GM12891 (cell line): Measurements from ENCODE around the gene POGZ.
"Not testable (repeated sequence)": the region's sequence is repeated elsewhere in the genome, so short reads cannot be mapped to it uniquely, and the experiment has no call there.

ENCODE experiments used
- DNase-seq: peaks from one replicate; pipeline ENCODE4 v3.0.0; 2011; ENCODE audit warnings: low spot score; ENCODE audit not compliant: insufficient read length
- FAIRE-seq: peaks from 2 replicates; lab custom pipeline; 2011; peaks lifted over from hg19 to GRCh38; lab: Jason Lieb, UNC
- PAX5 ChIP-seq: IDR thresholded peaks from 2 replicates; pipeline ENCODE4 v1.6.1; 2011; ENCODE audit warnings: low read length, moderate library complexity, mild to moderate bottlenecking; ENCODE audit not compliant: insufficient read depth, severe bottlenecking
- POLR2A ChIP-seq: IDR thresholded peaks from 2 replicates; pipeline ENCODE4 v1.6.1; 2011; ENCODE audit warnings: low read depth, low read length, control low read depth
- POLR2AphosphoS5 ChIP-seq: IDR thresholded peaks from 2 replicates; pipeline ENCODE4 v1.6.1; 2011; ENCODE audit warnings: low read depth, low read length, control low read depth
- POU2F2 ChIP-seq: IDR thresholded peaks from 2 replicates; pipeline ENCODE4 v1.6.1; 2011; ENCODE audit warnings: low read depth, mild to moderate bottlenecking, control low read depth, low read length, moderate library complexity
- SPI1 ChIP-seq: IDR thresholded peaks from 2 replicates; pipeline ENCODE4 v1.6.1; 2011; ENCODE audit warnings: low read depth, low read length, control low read depth
- TAF1 ChIP-seq: IDR thresholded peaks from 2 replicates; pipeline ENCODE4 v1.6.1; 2011; ENCODE audit warnings: low read depth, low read length, control low read depth

Gene POGZ

DNA sequence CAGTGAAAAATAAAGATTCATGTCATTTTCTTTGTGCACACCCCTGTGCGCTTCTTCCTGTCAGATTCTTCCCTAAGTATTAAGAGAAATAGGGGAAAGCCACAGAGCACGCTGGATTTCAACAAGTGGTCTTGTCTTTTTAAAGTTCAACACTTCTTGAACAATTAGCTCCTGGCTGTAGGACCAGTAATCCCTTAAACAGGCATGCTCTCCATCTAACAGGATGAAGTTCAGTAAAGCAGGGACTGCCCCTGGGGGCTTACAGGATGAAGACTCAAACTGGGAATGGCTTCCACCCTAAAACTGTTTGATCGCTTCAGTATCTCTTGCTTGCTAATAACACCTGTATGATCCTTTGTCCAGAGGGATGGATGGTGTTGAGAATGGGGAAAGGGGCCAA, 55.7 kb downstream of the POGZ start:
- DNase-seq = no peak
- FAIRE-seq = no peak
- no peak for TF ChIP-seq TAF1
- no peak for TF ChIP-seq POU2F2
- TF ChIP-seq SPI1 = no peak
- TF ChIP-seq POLR2AphosphoS5 = no peak
- TF ChIP-seq PAX5 = no peak

DNA sequence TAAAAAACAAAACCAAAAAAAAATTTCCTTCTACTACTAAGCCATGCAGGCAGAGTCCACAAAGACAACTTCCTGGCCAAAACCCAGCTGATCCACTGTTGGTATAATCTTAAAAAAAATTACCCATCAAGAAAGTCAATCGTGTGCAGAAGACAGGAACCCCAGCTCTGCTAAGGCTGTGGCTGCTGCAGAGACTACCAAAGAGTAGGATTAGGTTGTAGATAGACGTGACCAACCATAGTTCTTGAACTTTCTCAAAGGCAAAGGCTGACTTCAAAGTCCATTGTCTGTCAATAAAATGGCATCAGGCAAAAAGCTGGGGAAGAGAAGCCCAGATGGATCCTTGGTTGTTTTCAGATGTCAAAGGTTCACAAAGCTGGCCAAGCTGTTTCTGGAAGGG, 56.5 kb downstream of the POGZ start:
- FAIRE-seq (no peak), DNase-seq (no peak)
- peak; percentile 38; the same call in 1 of the 2 replicates for TF ChIP-seq POLR2AphosphoS5
- no peak; the same call in 1 of the 2 replicates for TF ChIP-seq POLR2A
- no peak for TF ChIP-seq SPI1
- TF ChIP-seq TAF1 = no peak
- no peak for TF ChIP-seq POU2F2

DNA sequence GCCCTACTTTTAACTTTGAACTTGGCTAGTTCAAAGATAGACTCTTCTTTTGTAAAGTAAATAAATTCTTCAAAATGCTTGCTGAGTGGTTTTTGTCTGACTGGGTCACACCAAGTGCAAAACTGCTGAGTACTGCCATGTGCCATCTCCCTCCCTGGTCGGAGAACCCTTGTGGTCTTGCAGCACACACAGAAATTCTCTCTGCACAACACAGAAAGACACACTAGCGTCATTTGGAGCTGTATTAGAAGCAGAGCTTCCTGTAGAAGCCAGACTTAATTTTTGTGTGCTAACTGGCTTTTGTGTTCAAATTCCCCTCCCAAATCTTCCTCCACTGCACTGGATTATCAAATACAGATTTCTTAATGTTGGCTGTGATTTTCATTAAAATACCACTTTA, 57.4 kb downstream of the POGZ start:
- DNase-seq (no peak), FAIRE-seq (no peak)
- TF ChIP-seq POLR2A = no peak
- no peak for TF ChIP-seq SPI1
- TF ChIP-seq POU2F2 = no peak
- no peak for TF ChIP-seq POLR2AphosphoS5
- no peak for TF ChIP-seq PAX5
- TF ChIP-seq TAF1 = no peak

DNA sequence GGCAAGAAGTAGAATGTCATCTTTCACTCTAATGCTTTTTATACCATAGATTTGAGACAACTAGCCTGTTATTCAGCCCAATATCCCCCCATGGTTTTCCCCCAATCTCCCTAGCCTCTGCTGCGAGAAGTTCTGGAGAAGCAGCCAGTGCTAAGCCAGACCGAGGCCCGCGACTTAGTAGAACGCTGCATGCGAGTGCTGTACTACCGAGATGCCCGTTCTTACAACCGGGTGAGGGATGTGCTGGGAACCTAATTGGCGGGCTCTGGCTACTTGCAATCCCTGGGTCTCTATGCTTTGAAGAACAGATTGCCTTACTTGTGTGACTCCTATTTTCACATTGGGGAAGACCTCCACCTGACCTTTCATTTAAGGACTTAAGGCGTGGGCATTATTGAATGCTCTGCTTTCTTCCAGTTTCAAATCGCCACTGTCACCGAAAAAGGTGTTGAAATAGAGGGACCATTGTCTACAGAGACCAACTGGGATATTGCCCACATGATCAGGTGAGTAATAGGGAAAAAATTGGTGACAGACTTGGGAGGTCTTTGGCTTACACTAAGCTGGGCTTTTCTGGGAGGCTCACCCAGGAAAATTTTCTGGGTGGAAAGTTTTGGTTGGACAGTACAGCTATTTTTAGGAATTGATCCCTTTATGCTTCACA, 58.0 kb downstream of the POGZ start:
- no peak for DNase-seq
- TF ChIP-seq PAX5 = no peak
- 0 out of 2 replicates have a peak, but pooled peaks have one; percentile 6 for TF ChIP-seq POLR2A
- no peak for TF ChIP-seq TAF1
- no peak for TF ChIP-seq SPI1
- no peak for TF ChIP-seq POU2F2
- TF ChIP-seq POLR2AphosphoS5 = no peak; the same call in 1 of the 2 replicates
- FAIRE-seq = no peak

DNA sequence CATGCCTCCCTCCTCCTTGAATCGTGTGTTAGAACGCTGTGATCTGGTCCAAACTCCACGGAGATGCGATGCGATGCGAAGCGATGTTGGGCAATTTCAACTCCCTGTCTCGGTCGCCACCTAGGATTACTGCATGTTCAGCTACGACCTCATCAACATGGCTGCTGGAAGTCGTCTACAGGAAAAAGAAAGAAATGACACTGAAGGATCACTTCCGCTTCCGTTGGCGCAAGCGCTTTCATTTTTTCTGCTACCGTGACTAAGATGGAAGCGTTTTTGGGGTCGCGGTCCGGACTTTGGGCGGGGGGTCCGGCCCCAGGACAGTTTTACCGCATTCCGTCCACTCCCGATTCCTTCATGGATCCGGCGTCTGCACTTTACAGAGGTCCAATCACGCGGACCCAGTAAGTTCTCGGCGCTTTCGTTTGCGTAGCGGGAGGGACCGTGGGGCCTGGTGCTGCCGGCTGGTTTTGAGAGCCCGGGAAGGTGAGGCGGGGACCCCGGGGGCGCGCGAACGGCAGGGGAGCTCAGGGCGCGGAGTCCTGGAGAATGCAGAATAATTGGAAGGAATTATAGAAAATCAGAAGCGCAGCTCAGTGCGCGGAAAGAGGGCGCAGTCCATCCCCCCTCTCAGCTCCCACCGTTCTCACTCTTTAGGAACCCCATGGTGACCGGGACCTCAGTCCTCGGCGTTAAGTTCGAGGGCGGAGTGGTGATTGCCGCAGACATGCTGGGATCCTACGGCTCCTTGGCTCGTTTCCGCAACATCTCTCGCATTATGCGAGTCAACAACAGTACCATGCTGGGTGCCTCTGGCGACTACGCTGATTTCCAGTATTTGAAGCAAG, 59.7 kb downstream of the POGZ start, which contains the start of gene PSMB4:
TSS of gene PSMB4 (plus strand) at position 250 of the 848 bp plus-strand sequence. CDS start at position 265, 15 bp downstream.
- FAIRE-seq = peak; percentile 97
- TF ChIP-seq POLR2A (peak; percentile 89), POU2F2 (peak; percentile 67; the same call in 1 of the 2 replicates), POLR2AphosphoS5 (peak; percentile 96), TAF1 (peak; percentile 95), PAX5 (no peak), SPI1 (peak; percentile 65)
- peak; percentile 66 for DNase-seq

DNA sequence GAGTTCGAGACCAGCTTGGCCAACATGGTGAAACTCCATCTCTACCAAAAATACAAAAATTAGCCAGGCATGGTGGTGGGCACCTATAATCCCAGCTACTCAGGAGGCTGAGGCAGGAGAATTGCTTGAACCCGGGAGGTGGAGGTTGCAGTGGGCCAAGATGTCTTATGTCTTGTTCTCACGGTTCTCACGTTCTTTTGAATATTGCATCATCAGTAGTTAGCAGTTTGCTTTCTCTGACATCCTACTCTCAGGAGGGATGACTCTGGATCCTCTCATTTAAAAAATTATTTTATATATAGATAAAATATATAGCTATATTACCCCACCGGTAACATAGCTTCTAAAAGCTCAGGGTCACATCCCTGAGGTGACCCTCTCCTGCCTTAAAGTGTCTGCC, 63.0 kb downstream of the POGZ start:
- not testable (repeated sequence) for FAIRE-seq, DNase-seq

DNA sequence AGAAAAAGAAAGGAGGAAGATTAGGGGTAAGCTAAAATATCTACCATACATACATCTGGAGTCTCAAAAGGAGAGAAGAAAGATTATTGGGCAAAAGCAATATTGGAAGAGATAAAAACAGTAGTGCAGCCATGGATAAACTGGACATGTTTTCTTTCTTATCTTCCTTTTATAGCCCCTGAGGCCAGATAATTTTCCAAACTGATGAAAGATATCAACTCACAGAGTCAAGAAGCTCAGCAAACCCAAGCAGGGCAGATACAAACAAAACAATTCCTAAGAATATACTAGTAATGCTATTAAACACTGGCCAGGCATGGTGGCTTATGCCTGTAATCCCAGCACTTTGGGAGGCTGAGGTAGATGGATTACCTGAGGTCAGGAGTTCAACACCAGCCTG, 65.7 kb downstream of the POGZ start:
- FAIRE-seq = no peak
- TF ChIP-seq SPI1 (no peak), POLR2A (no peak), PAX5 (no peak), POLR2AphosphoS5 (no peak), TAF1 (no peak), POU2F2 (no peak)
- no peak for DNase-seq

DNA sequence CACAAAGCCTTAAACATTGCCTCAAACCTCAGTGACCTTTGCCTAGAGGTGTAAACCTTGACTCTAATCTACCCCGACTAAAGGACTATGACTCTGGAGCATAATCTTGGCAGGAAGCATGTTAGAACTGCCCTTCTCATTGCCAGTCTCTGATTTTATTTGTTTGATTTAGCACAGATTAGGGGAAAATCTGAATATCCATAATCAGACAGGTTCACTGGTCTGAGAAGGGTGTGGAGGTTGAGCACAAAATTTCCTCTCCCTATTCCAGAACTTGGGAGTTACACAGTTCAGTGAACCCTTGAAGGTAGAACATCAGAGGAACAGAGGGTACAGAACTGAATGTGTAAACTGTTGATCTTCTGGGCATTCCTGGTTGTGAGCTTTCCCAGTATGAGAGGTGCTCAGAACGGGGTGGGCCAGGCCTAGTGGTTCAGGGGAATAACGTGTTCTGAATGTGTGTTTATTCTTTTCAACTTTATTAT, 68.2 kb downstream of the POGZ start:
- TF ChIP-seq POU2F2 (no peak), TAF1 (no peak), SPI1 (no peak), PAX5 (no peak), POLR2A (no peak), POLR2AphosphoS5 (no peak)
- DNase-seq (no peak), FAIRE-seq (no peak)

DNA sequence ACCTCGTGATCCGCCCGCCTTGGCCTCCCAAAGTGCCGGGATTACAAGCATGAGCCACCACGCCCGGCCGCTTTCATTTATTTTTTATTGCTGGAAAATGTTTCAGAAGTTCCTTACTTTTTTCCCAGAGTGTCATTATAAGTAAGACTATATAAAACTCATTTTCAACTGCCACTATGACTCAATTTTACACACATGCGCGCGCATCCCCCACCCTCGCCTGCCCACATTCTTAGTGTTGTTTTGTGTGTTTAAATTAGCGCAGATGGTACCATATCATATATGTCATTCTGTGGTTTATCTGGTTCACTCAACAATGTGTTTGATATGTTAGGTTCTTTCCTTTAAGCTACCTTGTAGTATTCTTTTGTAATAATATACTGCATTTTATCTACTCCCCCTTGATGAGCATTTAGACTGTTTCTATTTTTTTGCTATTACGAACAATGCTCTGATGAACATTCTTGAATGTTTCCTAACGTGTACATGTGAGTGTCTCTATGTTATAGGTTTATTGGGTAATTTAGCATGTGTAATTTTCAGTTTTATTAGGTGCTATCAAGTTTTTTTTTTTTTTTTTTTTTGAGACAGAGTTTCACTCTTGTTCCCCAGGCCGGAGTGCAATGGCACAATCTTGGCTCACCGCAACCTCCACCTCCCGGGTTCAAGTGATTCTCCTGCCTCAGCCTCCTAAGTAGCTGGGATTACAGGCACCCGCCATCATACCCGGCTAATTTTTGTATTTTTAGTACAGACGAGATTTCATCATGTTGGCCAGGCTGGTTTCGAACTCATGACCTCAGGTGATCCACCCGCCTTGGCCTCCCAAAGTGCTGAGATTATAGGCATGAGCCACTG, 68.8 kb downstream of the POGZ start:
- not testable (repeated sequence) for DNase-seq, FAIRE-seq
